ENCODE measurements around the gene MBTD1.

MBTD1 gene

GRCh38 chr17:51261024-51261963 lies 1.4 kb upstream of the MBTD1 start:
- no peak for TF ChIP-seq CTCF (IDR thresholded peaks at IDR 0.05; ENCODE audit: borderline replicate concordance, insufficient read depth, low read depth, low read length)
- peak overlapping the region; percentile 80 for H3K4me3 ChIP-seq (ENCODE audit: low read depth, low read length)

GRCh38 chr17:51260237-51261023 lies 581 bp upstream of the MBTD1 start, which contains the start of gene UTP18:
UTP18 (plus strand) TSS chr17:51260546; CDS start chr17:51260585, 39 bp downstream.
- peak within 1 kb of the TSS; percentile 80 for H3K4me3 ChIP-seq (ENCODE audit: low read depth, low read length)
- no peak for TF ChIP-seq CTCF (IDR thresholded peaks at IDR 0.05; ENCODE audit: borderline replicate concordance, insufficient read depth, low read depth, low read length)

- TF ChIP-seq CTCF (IDR thresholded peaks at IDR 0.05; ENCODE audit: borderline replicate concordance, insufficient read depth, low read depth, low read length): no peak
Observed at GRCh38 chr17:51258756-51259563, 889 bp downstream of the MBTD1 start.

GRCh38 chr17:51257150-51258081 lies 2.4 kb downstream of the MBTD1 start:
- no peak for TF ChIP-seq CTCF (IDR thresholded peaks at IDR 0.05; ENCODE audit: borderline replicate concordance, insufficient read depth, low read depth, low read length)
- no peak overlapping the region for H3K4me3 ChIP-seq (ENCODE audit: low read depth, low read length)

More at GRCh38 chr17:51258756-51259563, 889 bp downstream of the MBTD1 start:
- H3K4me3 ChIP-seq (ENCODE audit: low read depth, low read length): peak overlapping the region; percentile 80

GRCh38 chr17:51256101-51256500 lies 3.7 kb downstream of the MBTD1 start:
- H3K4me3 ChIP-seq (ENCODE audit: low read depth, low read length): no peak overlapping the region
- no peak for TF ChIP-seq CTCF (IDR thresholded peaks at IDR 0.05; ENCODE audit: borderline replicate concordance, insufficient read depth, low read depth, low read length)

- no peak overlapping the region for H3K4me3 ChIP-seq (ENCODE audit: low read depth, low read length)
- no peak for TF ChIP-seq CTCF (IDR thresholded peaks at IDR 0.05; ENCODE audit: borderline replicate concordance, insufficient read depth, low read depth, low read length)
Observed at GRCh38 chr17:51255673-51256072, 4.2 kb downstream of the MBTD1 start.

Measured in GM12875 (cell line).